Osteoblast (primary cell): Measurements from ENCODE around the gene MRPS18A. TPM values are rescaled to one million over a fixed set of nuclear protein-coding genes. Genes with fewer than 3 reads are reported as not detected.

ENCODE experiments used
- DNase-seq: peaks from one replicate; pipeline ENCODE4 v3.0.0; 2011; ENCODE audit warnings: low spot score, mixed read lengths; ENCODE audit not compliant: insufficient read length; ENCODE audit errors: missing footprints
- H2AFZ ChIP-seq: 2 replicates; pipeline ENCODE4 v1.6.0; 2011; ENCODE audit warnings: mild to moderate bottlenecking, low read length
- H3K27ac ChIP-seq: 2 replicates; pipeline ENCODE4 v1.5.1; 2011; ENCODE audit warnings: mild to moderate bottlenecking, low read depth, low read length, moderate library complexity
- H3K27me3 ChIP-seq: 2 replicates; pipeline ENCODE4 v1.6.0; 2012; ENCODE audit warnings: mild to moderate bottlenecking, control low read depth, inconsistent platforms, low read length, moderate library complexity; ENCODE audit not compliant: insufficient read depth
- H3K36me3 ChIP-seq: 2 replicates; pipeline ENCODE4 v1.5.1; 2011; ENCODE audit warnings: mild to moderate bottlenecking, low read length, control low read depth, moderate library complexity; ENCODE audit not compliant: insufficient read depth
- H3K4me1 ChIP-seq: 2 replicates; pipeline ENCODE4 v1.5.1; 2011; ENCODE audit warnings: mild to moderate bottlenecking, low read length, control low read depth, moderate library complexity; ENCODE audit not compliant: insufficient read depth
- H3K4me2 ChIP-seq: 2 replicates; pipeline ENCODE4 v1.6.0; 2011; ENCODE audit warnings: mild to moderate bottlenecking, low read length; ENCODE audit not compliant: insufficient read depth
- H3K4me3 ChIP-seq: fragments of 200-600 bp; sonication (generic); 3 replicates; pipeline ENCODE4 v1.5.1; 2012; ENCODE audit warnings: mild to moderate bottlenecking, low read length, inconsistent platforms; ENCODE audit not compliant: insufficient read depth
- H3K79me2 ChIP-seq: 2 replicates; pipeline ENCODE4 v1.6.0; 2012; ENCODE audit warnings: mild to moderate bottlenecking, low read length, control low read depth, inconsistent platforms; ENCODE audit not compliant: insufficient read depth
- H3K9me3 ChIP-seq: 2 replicates; pipeline ENCODE4 v1.5.1; 2011; ENCODE audit warnings: low read depth, low read length, control low read depth
- H4K20me1 ChIP-seq: 2 replicates; pipeline ENCODE4 v1.6.0; 2012; ENCODE audit warnings: mild to moderate bottlenecking, low read length, control low read depth; ENCODE audit not compliant: insufficient read depth
- CTCF ChIP-seq: IDR thresholded peaks from 2 replicates; pipeline ENCODE4 v1.5.1; 2011; ENCODE audit warnings: mild to moderate bottlenecking, low read depth, low read length, moderate library complexity; ENCODE audit errors: extremely low read depth
- total RNA-seq: library from RNA; depleted of rRNA; stranded (reverse); fragments of >200 nt; gene quantifications from 2 replicates; pipeline ENCODE4 v1.2.3, GENCODE V29; 2012

Gene MRPS18A
- total RNA-seq, 1 donor, result 27.5 TPM

GRCh38 chr6:43682724-43683429, 4.7 kb downstream of the MRPS18A start:
- no peak for TF ChIP-seq CTCF
- Histone ChIP-seq H2AFZ (no peak overlapping the region), H3K9me3 (no peaks in the 10 kb centered on the region), H3K36me3 (peaks cover 20% of the 10 kb centered on the region), H3K4me3 (no peak overlapping the region), H3K79me2 (peaks cover 71% of the 10 kb centered on the region), H3K27me3 (no peaks in the 10 kb centered on the region), H3K4me1 (peaks cover 7% of the 10 kb centered on the region), H4K20me1 (peaks cover 36% of the 10 kb centered on the region), H3K4me2 (no peak overlapping the region), H3K27ac (no peak overlapping the region)
- DNase-seq, result no peak

DNA sequence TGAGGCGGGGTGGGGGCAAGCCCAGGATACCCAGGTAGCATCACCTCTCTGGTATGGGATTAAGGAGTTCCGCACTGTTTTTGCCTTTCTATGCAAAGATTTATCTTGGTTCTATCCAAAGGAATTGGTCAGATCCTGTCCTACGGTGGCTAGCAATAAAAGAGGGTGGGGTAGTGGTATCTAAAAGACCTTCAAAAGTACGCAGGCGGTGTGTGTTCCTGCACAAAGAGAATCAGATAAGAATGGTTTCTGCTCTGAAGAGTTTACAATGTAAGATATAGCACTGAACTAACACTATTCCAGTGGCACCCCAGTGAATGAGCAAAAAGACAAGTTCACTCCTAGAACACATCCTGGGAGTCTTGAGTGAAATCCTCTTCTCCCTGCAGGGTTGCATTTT, 6.3 kb downstream of the MRPS18A start:
- Histone ChIP-seq H3K27ac (no peak overlapping the region), H3K36me3 (peaks cover 35% of the 10 kb centered on the region), H2AFZ (no peak overlapping the region), H3K79me2 (peaks cover 57% of the 10 kb centered on the region), H3K4me1 (peaks cover under 1% of the 10 kb centered on the region), H3K9me3 (no peaks in the 10 kb centered on the region), H3K4me2 (no peak overlapping the region), H3K27me3 (no peaks in the 10 kb centered on the region), H4K20me1 (peaks cover 34% of the 10 kb centered on the region), H3K4me3 (no peak overlapping the region)
- DNase-seq, result no peak
- no peak for TF ChIP-seq CTCF

GRCh38 chr6:43680308-43681200, 7.0 kb downstream of the MRPS18A start:
- Histone ChIP-seq H3K4me3 (no peak overlapping the region), H3K36me3 (peaks cover 41% of the 10 kb centered on the region), H2AFZ (no peak overlapping the region), H3K4me2 (no peak overlapping the region), H4K20me1 (peaks cover 34% of the 10 kb centered on the region), H3K27ac (no peak overlapping the region), H3K4me1 (no peaks in the 10 kb centered on the region), H3K9me3 (no peaks in the 10 kb centered on the region), H3K79me2 (peaks cover 49% of the 10 kb centered on the region), H3K27me3 (no peaks in the 10 kb centered on the region)
- no peak for DNase-seq
- TF ChIP-seq CTCF, result no peak

GRCh38 chr6:43679057-43679456, 8.5 kb downstream of the MRPS18A start:
- Histone ChIP-seq H3K27me3 (no peaks in the 10 kb centered on the region), H3K79me2 (peaks cover 35% of the 10 kb centered on the region), H3K4me2 (no peak overlapping the region), H3K27ac (no peak overlapping the region), H3K4me1 (no peaks in the 10 kb centered on the region), H3K4me3 (no peak overlapping the region), H4K20me1 (peaks cover 28% of the 10 kb centered on the region), H2AFZ (no peak overlapping the region), H3K36me3 (peaks cover 54% of the 10 kb centered on the region), H3K9me3 (no peaks in the 10 kb centered on the region)
- TF ChIP-seq CTCF, result no peak
- no peak for DNase-seq
